ENCODE measurements around the gene ATOX1. TPM values are rescaled to one million over a fixed set of nuclear protein-coding genes. Genes with fewer than 3 reads are reported as not detected.
"Not testable (repeated sequence)": the region's sequence is repeated elsewhere in the genome, so short reads cannot be mapped to it uniquely, and the experiment has no call there.

ATOX1 gene
- polyA plus RNA-seq, 4 donors = 168 to 327 (median 257) TPM

DNA sequence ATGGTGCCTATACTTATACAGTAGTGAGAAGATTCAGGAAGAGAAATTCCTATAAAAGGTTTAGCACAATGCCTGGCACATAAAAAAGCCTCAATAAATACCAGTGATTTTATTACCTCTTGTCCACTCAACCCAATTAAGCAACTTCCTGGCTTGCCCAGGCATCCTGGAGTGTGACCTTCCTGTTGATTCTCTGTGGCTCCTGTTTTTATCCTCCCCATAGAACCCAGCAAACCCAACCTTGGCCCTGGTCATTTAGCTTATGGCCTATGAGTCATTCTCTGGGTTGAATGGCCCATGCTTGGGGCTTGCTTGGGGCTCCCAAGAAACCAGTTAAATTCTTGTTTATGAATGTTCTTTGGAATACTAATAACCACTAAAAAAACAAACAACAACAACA lies 50.3 kb downstream of the ATOX1 start:
- Histone ChIP-seq H3K27ac (ENCODE audit: low read depth in 1 of 3, low read length in 2 of 3) (no peak overlapping the region), H3K27me3 (ENCODE audit: control insufficient read depth in 3 of 3, insufficient read depth in 3 of 3, low read length in 3 of 3) (no peaks in the 10 kb centered on the region), H3K4me3 (ENCODE audit: low read depth in 1 of 3, low read length in 3 of 3) (no peak overlapping the region), H3K9me3 (ENCODE audit: control insufficient read depth in 2 of 2, insufficient read depth in 1 of 2, low read depth in 1 of 2, low read length in 1 of 2) (no peaks in the 10 kb centered on the region), H3K36me3 (ENCODE audit: control insufficient read depth in 3 of 3, insufficient read depth in 2 of 3, low read depth in 1 of 3, low read length in 3 of 3) (no peaks in the 10 kb centered on the region), H3K4me1 (ENCODE audit: control insufficient read depth in 3 of 3, insufficient read depth in 2 of 3, low read depth in 1 of 3, low read length in 2 of 3) (peaks cover 0 to 16% (median 5%) of the 10 kb centered on the region in 3 donors)
- DNase-seq = peak in 1 of 2 donors; percentile 35
- FAIRE-seq = no peak

GRCh38 chr5:151707567-151707966 lies 50.9 kb downstream of the ATOX1 start:
- Histone ChIP-seq H3K27me3 (ENCODE audit: control insufficient read depth in 3 of 3, insufficient read depth in 3 of 3, low read length in 3 of 3) (no peaks in the 10 kb centered on the region), H3K9me3 (ENCODE audit: control insufficient read depth in 2 of 2, insufficient read depth in 1 of 2, low read depth in 1 of 2, low read length in 1 of 2) (no peaks in the 10 kb centered on the region), H3K4me3 (ENCODE audit: low read depth in 1 of 3, low read length in 3 of 3) (no peak overlapping the region), H3K27ac (ENCODE audit: low read depth in 1 of 3, low read length in 2 of 3) (peak overlapping the region in 1 of 3 donors; percentile 31), H3K36me3 (ENCODE audit: control insufficient read depth in 3 of 3, insufficient read depth in 2 of 3, low read depth in 1 of 3, low read length in 3 of 3) (no peaks in the 10 kb centered on the region), H3K4me1 (ENCODE audit: control insufficient read depth in 3 of 3, insufficient read depth in 2 of 3, low read depth in 1 of 3, low read length in 2 of 3) (peaks cover 0 to 20% (median 8%) of the 10 kb centered on the region in 3 donors)
- no peak for DNase-seq
- WGBS, 3 donors = 57 to 72% (median 66%) methylated on average over 2 of the region's 2 CpGs
- FAIRE-seq = no peak

DNA sequence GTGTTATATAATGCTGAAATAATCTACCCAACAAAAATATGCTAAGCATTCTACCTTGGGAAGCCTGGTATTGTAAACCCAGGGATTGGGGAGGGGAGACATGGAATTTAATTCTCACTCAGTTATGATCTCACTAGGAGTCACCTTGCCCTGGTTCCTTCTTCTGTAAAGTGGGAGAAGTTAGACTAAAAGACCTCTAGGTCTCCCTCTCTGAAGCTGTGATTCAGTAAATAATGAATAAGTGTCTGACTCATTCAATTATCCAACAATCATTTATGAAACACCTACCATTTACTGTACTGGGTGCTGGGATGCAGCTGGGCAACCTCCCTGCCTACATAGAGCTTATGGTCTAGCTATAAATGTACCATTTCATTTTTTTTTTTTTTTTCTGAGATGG lies 51.5 kb downstream of the ATOX1 start:
- H3K4me1 ChIP-seq (ENCODE audit: control insufficient read depth in 3 of 3, insufficient read depth in 2 of 3, low read depth in 1 of 3, low read length in 2 of 3) = peaks cover 0 to 25% (median 8%) of the 10 kb centered on the region in 3 donors
- no peak for FAIRE-seq
- H3K36me3 ChIP-seq (ENCODE audit: control insufficient read depth in 3 of 3, insufficient read depth in 2 of 3, low read depth in 1 of 3, low read length in 3 of 3) = no peaks in the 10 kb centered on the region
- H3K27me3 ChIP-seq (ENCODE audit: control insufficient read depth in 3 of 3, insufficient read depth in 3 of 3, low read length in 3 of 3) = no peaks in the 10 kb centered on the region
- H3K9me3 ChIP-seq (ENCODE audit: control insufficient read depth in 2 of 2, insufficient read depth in 1 of 2, low read depth in 1 of 2, low read length in 1 of 2) = no peaks in the 10 kb centered on the region
- no peak overlapping the region for H3K27ac ChIP-seq (ENCODE audit: low read depth in 1 of 3, low read length in 2 of 3)
- H3K4me3 ChIP-seq (ENCODE audit: low read depth in 1 of 3, low read length in 3 of 3) = no peak overlapping the region
- no peak for DNase-seq

GRCh38 chr5:151703780-151704179 lies 54.7 kb downstream of the ATOX1 start:
- peak overlapping the region in 1 of 3 donors; percentile 29 for H3K27ac ChIP-seq (ENCODE audit: low read depth in 1 of 3, low read length in 2 of 3)
- FAIRE-seq = peak; percentile 61
- 16 to 54% (median 26%) methylated on average over 1 of the region's 1 CpG for WGBS, 3 donors
- no peaks in the 10 kb centered on the region for H3K9me3 ChIP-seq (ENCODE audit: control insufficient read depth in 2 of 2, insufficient read depth in 1 of 2, low read depth in 1 of 2, low read length in 1 of 2)
- no peaks in the 10 kb centered on the region for H3K36me3 ChIP-seq (ENCODE audit: control insufficient read depth in 3 of 3, insufficient read depth in 2 of 3, low read depth in 1 of 3, low read length in 3 of 3)
- H3K27me3 ChIP-seq (ENCODE audit: control insufficient read depth in 3 of 3, insufficient read depth in 3 of 3, low read length in 3 of 3) = no peaks in the 10 kb centered on the region
- peak in 1 of 2 donors; percentile 13 for DNase-seq
- no peak overlapping the region for H3K4me3 ChIP-seq (ENCODE audit: low read depth in 1 of 3, low read length in 3 of 3)
- H3K4me1 ChIP-seq (ENCODE audit: control insufficient read depth in 3 of 3, insufficient read depth in 2 of 3, low read depth in 1 of 3, low read length in 2 of 3) = peaks cover 0 to 36% (median 12%) of the 10 kb centered on the region in 3 donors

DNA sequence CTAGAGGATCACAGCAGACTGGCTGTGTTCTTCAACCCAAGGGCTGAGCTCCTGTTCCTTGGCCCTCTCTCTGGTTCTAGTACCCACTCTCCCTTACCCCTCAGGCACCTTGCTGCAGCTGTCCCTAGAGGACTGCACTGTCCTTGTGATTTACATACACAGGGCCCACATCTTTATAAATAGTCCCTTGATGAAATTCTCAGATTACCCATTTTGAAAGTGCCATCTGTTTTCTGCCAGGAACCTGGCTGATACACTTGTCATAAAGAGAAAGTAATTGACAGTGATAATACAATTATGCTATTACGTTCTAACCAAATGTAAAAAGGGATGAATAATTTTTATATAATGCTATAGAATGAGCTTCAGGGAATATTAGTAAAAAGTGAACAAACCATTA lies 55.2 kb downstream of the ATOX1 start:
- H3K36me3 ChIP-seq (ENCODE audit: control insufficient read depth in 3 of 3, insufficient read depth in 2 of 3, low read depth in 1 of 3, low read length in 3 of 3) = no peaks in the 10 kb centered on the region
- no peak for FAIRE-seq
- no peak for DNase-seq
- no peaks in the 10 kb centered on the region for H3K9me3 ChIP-seq (ENCODE audit: control insufficient read depth in 2 of 2, insufficient read depth in 1 of 2, low read depth in 1 of 2, low read length in 1 of 2)
- no peaks in the 10 kb centered on the region for H3K27me3 ChIP-seq (ENCODE audit: control insufficient read depth in 3 of 3, insufficient read depth in 3 of 3, low read length in 3 of 3)
- H3K27ac ChIP-seq (ENCODE audit: low read depth in 1 of 3, low read length in 2 of 3) = no peak overlapping the region
- peaks cover 0 to 41% (median 12%) of the 10 kb centered on the region in 3 donors for H3K4me1 ChIP-seq (ENCODE audit: control insufficient read depth in 3 of 3, insufficient read depth in 2 of 3, low read depth in 1 of 3, low read length in 2 of 3)
- WGBS, 3 donors = 23 to 56% (median 30%) methylated on average over 1 of the region's 1 CpG
- no peak overlapping the region for H3K4me3 ChIP-seq (ENCODE audit: low read depth in 1 of 3, low read length in 3 of 3)

- Histone ChIP-seq H3K4me1 (ENCODE audit: control insufficient read depth in 3 of 3, insufficient read depth in 2 of 3, low read depth in 1 of 3, low read length in 2 of 3) (peaks cover 0 to 49% (median 8%) of the 10 kb centered on the region in 3 donors), H3K36me3 (ENCODE audit: control insufficient read depth in 3 of 3, insufficient read depth in 2 of 3, low read depth in 1 of 3, low read length in 3 of 3) (no peaks in the 10 kb centered on the region), H3K4me3 (ENCODE audit: low read depth in 1 of 3, low read length in 3 of 3) (no peak overlapping the region), H3K27me3 (ENCODE audit: control insufficient read depth in 3 of 3, insufficient read depth in 3 of 3, low read length in 3 of 3) (no peaks in the 10 kb centered on the region), H3K9me3 (ENCODE audit: control insufficient read depth in 2 of 2, insufficient read depth in 1 of 2, low read depth in 1 of 2, low read length in 1 of 2) (no peaks in the 10 kb centered on the region), H3K27ac (ENCODE audit: low read depth in 1 of 3, low read length in 2 of 3) (peak overlapping the region in 1 of 3 donors; percentile 40)
- DNase-seq (no peak), FAIRE-seq (no peak)
Observed at GRCh38 chr5:151700820-151701219, 57.6 kb downstream of the ATOX1 start.

- Histone ChIP-seq H3K36me3 (ENCODE audit: control insufficient read depth in 3 of 3, insufficient read depth in 2 of 3, low read depth in 1 of 3, low read length in 3 of 3) (no peaks in the 10 kb centered on the region), H3K4me1 (ENCODE audit: control insufficient read depth in 3 of 3, insufficient read depth in 2 of 3, low read depth in 1 of 3, low read length in 2 of 3) (peaks cover 0 to 52% (median 8%) of the 10 kb centered on the region in 3 donors), H3K27me3 (ENCODE audit: control insufficient read depth in 3 of 3, insufficient read depth in 3 of 3, low read length in 3 of 3) (no peaks in the 10 kb centered on the region), H3K4me3 (ENCODE audit: low read depth in 1 of 3, low read length in 3 of 3) (no peak overlapping the region), H3K9me3 (ENCODE audit: control insufficient read depth in 2 of 2, insufficient read depth in 1 of 2, low read depth in 1 of 2, low read length in 1 of 2) (no peaks in the 10 kb centered on the region), H3K27ac (ENCODE audit: low read depth in 1 of 3, low read length in 2 of 3) (no peak overlapping the region)
- FAIRE-seq (no peak), DNase-seq (no peak)
- WGBS, 3 donors = 81 to 94% (median 85%) methylated on average over 2 of the region's 2 CpGs
Observed at GRCh38 chr5:151700296-151700695, 58.1 kb downstream of the ATOX1 start.

DNA sequence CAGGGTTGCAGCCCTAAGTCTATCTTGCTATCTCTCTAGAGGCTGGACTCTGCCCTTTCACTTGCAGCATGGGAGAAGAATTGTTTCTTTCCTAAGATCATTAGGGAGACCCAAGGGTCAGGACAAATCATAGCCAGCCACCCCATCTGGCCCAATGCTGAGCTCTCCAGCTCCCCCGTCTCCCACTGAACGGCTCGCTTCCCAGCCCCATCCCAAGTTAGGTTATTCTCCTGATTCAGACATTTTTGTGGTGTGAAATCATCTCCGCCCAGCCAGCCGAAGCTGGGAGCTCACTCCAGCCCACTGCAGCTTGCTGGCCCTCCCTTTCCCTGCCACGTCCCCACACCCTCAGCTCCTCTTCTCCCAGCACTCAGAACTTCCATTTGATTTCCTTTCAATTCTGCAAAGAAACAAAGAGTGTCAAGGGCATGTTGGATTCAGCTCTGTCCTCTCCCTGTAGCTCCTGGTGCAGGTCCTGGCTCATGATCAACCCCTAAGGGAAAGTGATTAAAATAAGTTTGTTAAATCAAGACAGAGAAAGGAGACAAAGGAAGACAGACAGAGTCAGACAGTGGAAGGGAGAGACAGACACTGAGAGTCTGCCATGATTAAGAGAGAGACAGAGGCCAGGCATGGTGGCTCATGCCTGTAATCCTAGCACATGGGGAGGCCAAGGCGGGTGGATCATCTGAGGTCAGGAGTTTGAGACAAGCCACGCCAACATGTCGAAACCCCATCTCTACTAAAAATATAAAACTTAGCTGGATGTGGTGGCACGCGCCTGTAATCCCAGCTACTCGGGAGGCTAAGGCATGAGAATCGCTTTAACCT lies 59.1 kb downstream of the ATOX1 start:
- Histone ChIP-seq H3K4me1 (ENCODE audit: control insufficient read depth in 3 of 3, insufficient read depth in 2 of 3, low read depth in 1 of 3, low read length in 2 of 3) (peaks cover 0 to 50% (median 8%) of the 10 kb centered on the region in 3 donors), H3K27me3 (ENCODE audit: control insufficient read depth in 3 of 3, insufficient read depth in 3 of 3, low read length in 3 of 3) (no peaks in the 10 kb centered on the region), H3K36me3 (ENCODE audit: control insufficient read depth in 3 of 3, insufficient read depth in 2 of 3, low read depth in 1 of 3, low read length in 3 of 3) (no peaks in the 10 kb centered on the region), H3K27ac (ENCODE audit: low read depth in 1 of 3, low read length in 2 of 3) (peak overlapping the region; percentile 42 to 91 (median 86)), H3K9me3 (ENCODE audit: control insufficient read depth in 2 of 2, insufficient read depth in 1 of 2, low read depth in 1 of 2, low read length in 1 of 2) (no peaks in the 10 kb centered on the region), H3K4me3 (ENCODE audit: low read depth in 1 of 3, low read length in 3 of 3) (no peak overlapping the region)
- 63 to 65% (median 64%) methylated on average over 13 of the region's 13 CpGs for WGBS, 3 donors
- FAIRE-seq = no peak
- DNase-seq = peak; percentile 70 to 85

DNA sequence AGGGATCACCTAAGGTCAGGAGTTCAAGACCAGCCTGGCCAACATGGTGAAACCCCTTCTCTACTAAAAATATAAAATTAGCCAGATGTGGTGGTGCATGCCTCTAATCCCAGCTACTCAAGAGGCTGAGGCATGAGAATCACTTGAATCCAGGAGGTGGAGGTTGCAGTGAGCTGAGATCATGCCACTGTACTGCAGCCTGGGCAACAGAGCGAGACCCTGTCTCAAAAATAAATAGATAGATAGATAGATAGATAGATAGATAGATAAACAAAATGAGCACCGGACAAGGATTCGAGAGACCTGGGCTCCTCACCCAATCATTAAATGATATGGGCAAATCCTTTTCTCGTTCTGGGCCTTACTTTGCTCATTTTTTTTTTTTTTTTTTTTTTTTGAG lies 60.4 kb downstream of the ATOX1 start:
- 83 to 90% (median 89%) methylated on average over 4 of the region's 4 CpGs for WGBS, 3 donors
- Histone ChIP-seq H3K27ac (ENCODE audit: low read depth in 1 of 3, low read length in 2 of 3) (peak overlapping the region in 1 of 3 donors; percentile 91), H3K4me1 (ENCODE audit: control insufficient read depth in 3 of 3, insufficient read depth in 2 of 3, low read depth in 1 of 3, low read length in 2 of 3) (peaks cover 0 to 43% (median 7%) of the 10 kb centered on the region in 3 donors)
- H3K36me3 ChIP-seq (ENCODE audit: control insufficient read depth in 3 of 3, insufficient read depth in 2 of 3, low read depth in 1 of 3, low read length in 3 of 3); FAIRE-seq; H3K4me3 ChIP-seq (ENCODE audit: low read depth in 1 of 3, low read length in 3 of 3); H3K27me3 ChIP-seq (ENCODE audit: control insufficient read depth in 3 of 3, insufficient read depth in 3 of 3, low read length in 3 of 3); DNase-seq; H3K9me3 ChIP-seq (ENCODE audit: control insufficient read depth in 2 of 2, insufficient read depth in 1 of 2, low read depth in 1 of 2, low read length in 1 of 2): not testable (repeated sequence)
